BE2C (cell line): ENCODE data around the gene CHRM2.

Source experiments
- DNase-seq: peaks from one replicate; pipeline ENCODE4 v3.0.0-alpha.2; 2020
- H3K27me3 ChIP-seq: fragments of 250-450 bp; sonication (Bioruptor Pico); 2 replicates; pipeline ENCODE4 v1.5.1; 2020; ENCODE audit warnings: mild to moderate bottlenecking
- H3K36me3 ChIP-seq: fragments of 250-450 bp; sonication (Bioruptor Pico); 2 replicates; pipeline ENCODE4 v1.5.1; 2020; ENCODE audit warnings: mild to moderate bottlenecking
- H3K4me1 ChIP-seq: fragments of 250-450 bp; sonication (Bioruptor Pico); 2 replicates; pipeline ENCODE4 v1.5.1; 2020
- H3K4me3 ChIP-seq: 2 replicates; pipeline ENCODE4 v1.5.1; 2011; ENCODE audit warnings: low read depth, low read length
- H3K9me3 ChIP-seq: fragments of 250-450 bp; sonication (Bioruptor Pico); 2 replicates; pipeline ENCODE4 v1.5.1; 2020
- TF ChIP-seq, protein P1 (sequence below): IDR thresholded peaks from 2 replicates; pipeline ENCODE4 v1.5.1; 2012; ENCODE audit warnings: mild to moderate bottlenecking, low read depth, low read length

The CHRM2 gene

GRCh38 chr7:136953386-136953785 is 84.9 kb downstream of the CHRM2 start:
- Histone ChIP-seq H3K27me3 (no peaks in the 10 kb centered on the region), H3K9me3 (no peaks in the 10 kb centered on the region), H3K36me3 (no peaks in the 10 kb centered on the region), H3K4me1 (no peaks in the 10 kb centered on the region), H3K4me3 (no peak overlapping the region)
- TF ChIP-seq, protein P1, sequence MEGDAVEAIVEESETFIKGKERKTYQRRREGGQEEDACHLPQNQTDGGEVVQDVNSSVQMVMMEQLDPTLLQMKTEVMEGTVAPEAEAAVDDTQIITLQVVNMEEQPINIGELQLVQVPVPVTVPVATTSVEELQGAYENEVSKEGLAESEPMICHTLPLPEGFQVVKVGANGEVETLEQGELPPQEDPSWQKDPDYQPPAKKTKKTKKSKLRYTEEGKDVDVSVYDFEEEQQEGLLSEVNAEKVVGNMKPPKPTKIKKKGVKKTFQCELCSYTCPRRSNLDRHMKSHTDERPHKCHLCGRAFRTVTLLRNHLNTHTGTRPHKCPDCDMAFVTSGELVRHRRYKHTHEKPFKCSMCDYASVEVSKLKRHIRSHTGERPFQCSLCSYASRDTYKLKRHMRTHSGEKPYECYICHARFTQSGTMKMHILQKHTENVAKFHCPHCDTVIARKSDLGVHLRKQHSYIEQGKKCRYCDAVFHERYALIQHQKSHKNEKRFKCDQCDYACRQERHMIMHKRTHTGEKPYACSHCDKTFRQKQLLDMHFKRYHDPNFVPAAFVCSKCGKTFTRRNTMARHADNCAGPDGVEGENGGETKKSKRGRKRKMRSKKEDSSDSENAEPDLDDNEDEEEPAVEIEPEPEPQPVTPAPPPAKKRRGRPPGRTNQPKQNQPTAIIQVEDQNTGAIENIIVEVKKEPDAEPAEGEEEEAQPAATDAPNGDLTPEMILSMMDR = no peak
- DNase-seq = no peak

DNA sequence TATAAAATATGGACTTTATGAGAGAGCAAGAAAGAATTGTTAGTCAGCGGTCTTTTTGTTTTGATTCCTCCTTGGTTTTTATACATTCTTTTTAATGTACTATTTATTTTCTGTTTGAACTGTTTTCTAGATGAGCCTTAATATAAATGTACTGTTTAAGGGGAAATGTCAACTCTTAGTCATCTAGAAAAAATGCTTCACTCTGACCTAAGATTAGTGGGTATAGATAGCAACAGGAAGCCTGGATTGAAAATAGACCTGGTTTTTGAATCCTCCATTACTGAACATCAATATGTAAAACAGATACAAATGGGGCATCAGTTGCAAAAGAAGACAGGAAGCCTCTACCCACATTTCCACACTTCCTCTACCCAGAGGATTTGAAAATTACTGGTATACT is 87.8 kb downstream of the CHRM2 start:
- Histone ChIP-seq H3K4me3 (no peak overlapping the region), H3K27me3 (no peaks in the 10 kb centered on the region), H3K36me3 (no peaks in the 10 kb centered on the region), H3K9me3 (no peaks in the 10 kb centered on the region), H3K4me1 (no peaks in the 10 kb centered on the region)
- no peak for DNase-seq
- TF ChIP-seq, protein P1 = no peak

GRCh38 chr7:136956671-136957070 is 88.2 kb downstream of the CHRM2 start:
- Histone ChIP-seq H3K4me1 (no peaks in the 10 kb centered on the region), H3K9me3 (no peaks in the 10 kb centered on the region), H3K4me3 (no peak overlapping the region), H3K36me3 (no peaks in the 10 kb centered on the region), H3K27me3 (no peaks in the 10 kb centered on the region)
- no peak for DNase-seq
- TF ChIP-seq, protein P1 = no peak

DNA sequence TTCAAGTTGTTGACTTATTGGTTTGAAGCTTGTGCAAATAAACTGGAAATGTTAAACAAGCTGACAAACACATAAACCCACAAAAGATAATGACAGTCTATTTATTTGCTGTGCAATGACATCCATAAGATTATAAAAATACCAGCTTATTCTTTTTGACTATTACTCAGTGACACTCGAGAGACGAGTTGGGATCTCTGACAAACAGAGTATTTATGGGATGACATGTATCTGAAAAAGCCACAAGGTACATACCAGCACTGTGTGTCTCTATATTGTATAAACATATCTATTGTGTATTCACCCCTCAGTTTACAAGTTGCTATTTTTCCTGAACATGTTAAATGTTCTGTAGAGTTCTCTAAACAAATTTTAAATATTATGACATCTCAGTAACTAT is 88.9 kb downstream of the CHRM2 start:
- no peaks in the 10 kb centered on the region for H3K36me3 ChIP-seq
- no peak overlapping the region for H3K4me3 ChIP-seq
- H3K9me3 ChIP-seq = no peaks in the 10 kb centered on the region
- DNase-seq = no peak
- no peaks in the 10 kb centered on the region for H3K4me1 ChIP-seq
- no peaks in the 10 kb centered on the region for H3K27me3 ChIP-seq
- TF ChIP-seq, protein P1 = no peak

DNA sequence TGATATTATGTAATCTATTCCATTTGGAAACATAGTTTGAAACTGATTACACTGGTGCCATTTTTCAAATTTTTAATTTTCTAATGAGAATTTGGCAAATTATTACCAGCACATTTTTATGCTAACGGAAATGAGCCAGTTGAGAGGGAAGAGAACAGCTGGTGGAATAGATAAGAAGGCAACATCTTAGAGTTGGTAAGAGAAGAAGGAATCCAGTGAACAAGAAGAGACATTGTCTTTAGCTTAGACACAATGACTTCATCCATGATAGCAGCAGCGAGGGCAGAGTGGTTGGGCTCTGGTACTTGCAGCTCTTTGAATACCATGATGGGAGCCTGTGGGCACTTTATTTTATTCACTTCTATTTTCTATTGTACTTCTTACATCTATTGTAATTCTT is 89.6 kb downstream of the CHRM2 start:
- Histone ChIP-seq H3K4me1 (no peaks in the 10 kb centered on the region), H3K36me3 (no peaks in the 10 kb centered on the region), H3K4me3 (no peak overlapping the region), H3K27me3 (no peaks in the 10 kb centered on the region), H3K9me3 (no peaks in the 10 kb centered on the region)
- DNase-seq = no peak
- TF ChIP-seq, protein P1 = no peak

DNA sequence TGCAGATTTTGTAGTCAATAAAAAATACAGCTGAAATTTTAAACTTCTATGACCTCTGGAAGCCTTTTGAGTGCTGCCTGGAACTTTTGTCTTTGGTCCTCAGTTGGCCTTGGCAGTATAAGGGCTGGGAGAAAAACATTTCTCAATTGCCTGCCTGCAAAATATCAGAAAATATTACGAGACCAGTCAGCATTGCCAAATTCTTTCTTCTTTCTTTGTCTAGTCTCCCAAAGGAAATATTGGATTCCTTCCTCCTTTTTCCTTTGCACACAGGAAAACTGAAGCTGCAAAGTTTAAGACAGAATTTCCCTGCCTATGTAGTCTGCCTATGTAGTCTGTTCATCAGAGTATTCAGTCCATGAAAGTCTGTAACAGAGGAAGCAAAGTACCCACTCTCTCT is 95.9 kb downstream of the CHRM2 start:
- H3K9me3 ChIP-seq = no peaks in the 10 kb centered on the region
- H3K4me3 ChIP-seq = no peak overlapping the region
- no peaks in the 10 kb centered on the region for H3K27me3 ChIP-seq
- DNase-seq = no peak
- H3K4me1 ChIP-seq = no peaks in the 10 kb centered on the region
- TF ChIP-seq, protein P1 = no peak
- no peaks in the 10 kb centered on the region for H3K36me3 ChIP-seq
